GM23248 (cell line): ENCODE measurements around the gene CNN2. TPM values are rescaled to one million over a fixed set of nuclear protein-coding genes. Genes with fewer than 3 reads are reported as not detected.

ENCODE experiments used
- DNase-seq: peaks from one replicate; pipeline ENCODE4 v3.0.0-alpha.2; 2015
- H2AFZ ChIP-seq: fragments of 200-600 bp; sonication (generic); 2 replicates; pipeline ENCODE4 v1.6.1; 2016; ENCODE audit warnings: antibody characterized with exemption
- H3F3A ChIP-seq: fragments of 200-600 bp; sonication (generic); 2 replicates; pipeline ENCODE4 v1.6.1; 2016; ENCODE audit warnings: mild to moderate bottlenecking, antibody characterized with exemption, mixed run types; ENCODE audit not compliant: insufficient read depth
- H3K27ac ChIP-seq: fragments of 200-600 bp; sonication (generic); 2 replicates; pipeline ENCODE4 v1.5.1; 2016; ENCODE audit warnings: mild to moderate bottlenecking
- H3K27me3 ChIP-seq: fragments of 200-600 bp; sonication (generic); replicated peaks from 2 replicates; pipeline ENCODE4 v1.6.1; 2016; ENCODE audit warnings: mild to moderate bottlenecking; ENCODE audit not compliant: insufficient read depth
- H3K36me3 ChIP-seq: fragments of 200-600 bp; sonication (generic); 2 replicates; pipeline ENCODE4 v1.6.1; 2016; ENCODE audit warnings: low read depth, mild to moderate bottlenecking
- H3K4me1 ChIP-seq: fragments of 200-600 bp; sonication (generic); 2 replicates; pipeline ENCODE4 v1.6.1; 2016; ENCODE audit warnings: mild to moderate bottlenecking; ENCODE audit not compliant: insufficient read depth
- H3K4me2 ChIP-seq: fragments of 200-600 bp; sonication (generic); one replicate; pipeline ENCODE4 v1.6.1; 2016; ENCODE audit warnings: mild to moderate bottlenecking; ENCODE audit not compliant: unreplicated experiment
- H3K4me3 ChIP-seq: fragments of 200-600 bp; sonication (generic); 2 replicates; pipeline ENCODE4 v1.5.1; 2016; ENCODE audit warnings: mild to moderate bottlenecking
- H3K79me2 ChIP-seq: fragments of 200-600 bp; sonication (generic); 2 replicates; pipeline ENCODE4 v1.6.1; 2016; ENCODE audit warnings: mild to moderate bottlenecking; ENCODE audit not compliant: insufficient read depth
- H3K9ac ChIP-seq: fragments of 200-600 bp; sonication (generic); 2 replicates; pipeline ENCODE4 v1.6.1; 2016; ENCODE audit warnings: mild to moderate bottlenecking
- H3K9me2 ChIP-seq: fragments of 200-600 bp; sonication (generic); 2 replicates; pipeline ENCODE4 v1.6.1; 2016; ENCODE audit warnings: mixed run types, mild to moderate bottlenecking, moderate library complexity; ENCODE audit not compliant: insufficient read depth
- H3K9me3 ChIP-seq: fragments of 200-600 bp; sonication (generic); one replicate; pipeline ENCODE4 v1.6.1; 2017; ENCODE audit warnings: low read depth
- H4K20me1 ChIP-seq: fragments of 200-600 bp; sonication (generic); 2 replicates; pipeline ENCODE4 v1.6.0; 2016; ENCODE audit not compliant: insufficient read depth
- EZH2 ChIP-seq: fragments of 200-600 bp; sonication (generic); IDR thresholded peaks from 2 replicates; pipeline ENCODE4 v1.6.1; 2018; ENCODE audit warnings: antibody characterized with exemption, mild to moderate bottlenecking; ENCODE audit not compliant: insufficient read depth, poor library complexity, severe bottlenecking
- EZH2phosphoT487 ChIP-seq: fragments of 200-600 bp; sonication (generic); IDR thresholded peaks from 2 replicates; pipeline ENCODE4 v1.6.1; 2018; ENCODE audit warnings: antibody characterized with exemption, moderate library complexity, mild to moderate bottlenecking, low read depth; ENCODE audit not compliant: insufficient read depth
- WGBS, 2 experiments: methylation state at CpG; one replicate each; pipeline ENCODE4 v1.1.6; 2015 to 2017; ENCODE audit warnings: low lambda C conversion rate in 2 of 2, low coverage in 1 of 2; ENCODE audit errors: missing lambda C conversion rate in 2 of 2; 5-methylcytosine and 5-hydroxymethylcytosine counted together
- in situ Hi-C: fragments of 300-500 bp; cut with MboI; formaldehyde crosslinking; loops from 2 replicates; pipeline ENCODE4 v1.15.0; 2020
- polyA plus RNA-seq: library from polyadenylated mRNA; unstranded; fragments of >200 nt; fragmentation: Nextera tagmentation; extraction: Ambion mirVana; gene quantifications from 2 replicates; pipeline ENCODE4 v1.2.1, GENCODE V29; 2016
- total RNA-seq: library from RNA; depleted of rRNA; stranded (reverse); fragments of >200 nt; shearing (Covaris generic); gene quantifications from 2 replicates; pipeline ENCODE4 v1.2.3, GENCODE V29; 2014

CNN2 gene
- total and polyA plus RNA-seq, 2 experiments from 2014 or later, result 244 to 400 TPM

DNA sequence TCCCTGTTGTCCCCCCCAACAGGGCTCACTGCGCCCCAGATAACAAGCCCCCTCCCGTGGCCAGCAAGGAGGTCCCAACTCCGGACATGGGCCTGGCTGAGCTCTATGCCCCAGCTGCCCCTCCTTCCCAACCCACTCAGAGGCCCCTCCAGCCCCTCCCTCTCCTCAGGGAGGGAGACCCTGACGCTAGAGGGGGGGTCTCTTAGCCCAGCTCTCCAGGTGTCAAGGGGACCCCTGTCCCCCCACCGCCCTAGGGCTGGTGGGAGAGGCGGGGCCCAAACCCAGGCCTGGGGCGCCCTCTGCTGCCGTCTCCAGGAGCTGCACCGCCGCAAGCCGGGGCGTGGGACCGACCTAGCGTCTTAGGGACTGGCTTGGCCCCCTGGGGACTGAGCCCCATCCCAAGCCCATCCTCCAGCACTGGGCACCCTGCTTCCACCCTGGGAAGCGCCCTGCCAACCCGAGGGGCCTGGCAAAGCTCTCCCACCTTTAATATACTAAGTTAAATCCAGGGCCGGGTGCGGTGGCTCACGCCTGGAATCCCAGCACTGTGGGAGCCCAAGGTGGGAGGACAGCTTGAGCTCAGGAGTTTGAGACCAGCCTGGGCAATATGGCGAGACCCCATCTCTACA, 24.8 kb upstream of the CNN2 start:
- no peak overlapping the region for H3K4me2 ChIP-seq
- H3K9me2 ChIP-seq, result no peaks in the 10 kb centered on the region
- no peak overlapping the region for H3K27ac ChIP-seq
- no peaks in the 10 kb centered on the region for H3K9me3 ChIP-seq
- H3K4me3 ChIP-seq, result no peak overlapping the region
- no peaks in the 10 kb centered on the region for H3F3A ChIP-seq
- in situ Hi-C loops, result no loop called here
- H3K36me3 ChIP-seq, result no peaks in the 10 kb centered on the region
- H3K4me1 ChIP-seq, result no peaks in the 10 kb centered on the region
- no peak overlapping the region for H3K9ac ChIP-seq
- WGBS, 2 experiments, result 4 to 7% methylated on average over 10 to 20 of the region's 20 CpGs
- H3K27me3 ChIP-seq, result peaks cover 18% of the 10 kb centered on the region
- H2AFZ ChIP-seq, result no peak overlapping the region
- DNase-seq, result peak; percentile 58
- TF ChIP-seq EZH2phosphoT487 (no peak), EZH2 (no peak)
- H3K79me2 ChIP-seq, result no peaks in the 10 kb centered on the region
- H4K20me1 ChIP-seq, result no peaks in the 10 kb centered on the region

DNA sequence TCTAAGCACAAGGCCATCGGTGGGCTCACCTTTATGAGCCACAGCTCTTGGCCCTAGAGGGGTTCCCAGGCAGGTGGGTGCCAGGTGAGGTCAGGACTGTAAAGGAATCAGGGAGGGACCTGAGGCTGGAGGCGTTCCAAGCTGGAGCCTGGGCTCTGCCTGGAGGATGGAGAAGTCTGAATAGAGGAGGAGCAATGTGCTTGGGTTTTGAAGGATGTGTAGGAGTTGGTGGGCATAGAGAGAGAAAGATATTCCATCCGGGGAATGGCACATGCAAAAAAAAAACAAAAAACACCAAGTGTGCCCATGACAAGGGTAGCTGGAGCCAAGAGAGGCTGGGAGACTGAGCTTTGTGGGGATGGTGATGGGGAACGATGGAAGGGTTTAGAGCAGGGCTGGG, 23.8 kb upstream of the CNN2 start:
- Histone ChIP-seq H3K27me3 (peaks cover 14% of the 10 kb centered on the region; the same call in 1 of the 2 replicates), H3K79me2 (no peaks in the 10 kb centered on the region), H3F3A (no peaks in the 10 kb centered on the region), H2AFZ (no peak overlapping the region), H3K9ac (no peak overlapping the region), H3K4me2 (no peak overlapping the region), H3K27ac (no peak overlapping the region), H3K4me1 (no peaks in the 10 kb centered on the region), H3K36me3 (no peaks in the 10 kb centered on the region), H3K9me3 (no peaks in the 10 kb centered on the region), H3K9me2 (no peaks in the 10 kb centered on the region), H4K20me1 (no peaks in the 10 kb centered on the region), H3K4me3 (no peak overlapping the region)
- TF ChIP-seq EZH2phosphoT487, result no peak
- TF ChIP-seq EZH2, result no peak
- 56 to 59% methylated on average over 4 of the region's 4 CpGs for WGBS, 2 experiments
- in situ Hi-C loops, result no loop called here
- no peak for DNase-seq

DNA sequence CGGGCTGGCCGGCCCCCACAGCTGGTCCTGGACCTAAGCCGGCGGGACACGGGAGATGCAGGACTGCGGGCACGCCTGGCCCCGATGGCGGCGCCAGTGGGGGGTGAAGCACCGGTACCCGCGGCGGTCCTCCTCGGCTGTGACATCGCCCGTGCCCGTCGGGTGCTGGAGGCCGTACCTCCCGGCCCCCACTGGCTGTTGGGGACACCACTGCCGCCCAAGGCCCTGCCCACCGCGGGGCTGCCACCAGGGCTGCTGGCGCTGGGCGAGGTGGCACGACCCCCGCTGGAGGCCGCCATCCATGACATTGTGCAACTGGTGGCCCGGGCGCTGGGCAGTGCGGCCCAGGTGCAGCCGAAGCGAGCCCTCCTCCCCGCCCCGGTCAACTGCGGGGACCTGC, 23.1 kb upstream of the CNN2 start:
- H3K4me2 ChIP-seq, result no peak overlapping the region
- H3K4me3 ChIP-seq, result no peak overlapping the region
- no peak for TF ChIP-seq EZH2
- no peak for TF ChIP-seq EZH2phosphoT487
- H3K79me2 ChIP-seq, result no peaks in the 10 kb centered on the region
- no peak overlapping the region for H2AFZ ChIP-seq
- H3K9ac ChIP-seq, result no peak overlapping the region
- H3K27me3 ChIP-seq, result peaks cover 9% of the 10 kb centered on the region; the same call in 1 of the 2 replicates
- in situ Hi-C loops, result no loop called here
- 86 to 89% methylated on average over 18 to 37 of the region's 37 CpGs for WGBS, 2 experiments
- H3K27ac ChIP-seq, result no peak overlapping the region
- no peaks in the 10 kb centered on the region for H3K36me3 ChIP-seq
- no peaks in the 10 kb centered on the region for H3K4me1 ChIP-seq
- no peaks in the 10 kb centered on the region for H3K9me3 ChIP-seq
- DNase-seq, result no peak
- H3F3A ChIP-seq, result no peaks in the 10 kb centered on the region
- no peaks in the 10 kb centered on the region for H3K9me2 ChIP-seq
- no peaks in the 10 kb centered on the region for H4K20me1 ChIP-seq

DNA sequence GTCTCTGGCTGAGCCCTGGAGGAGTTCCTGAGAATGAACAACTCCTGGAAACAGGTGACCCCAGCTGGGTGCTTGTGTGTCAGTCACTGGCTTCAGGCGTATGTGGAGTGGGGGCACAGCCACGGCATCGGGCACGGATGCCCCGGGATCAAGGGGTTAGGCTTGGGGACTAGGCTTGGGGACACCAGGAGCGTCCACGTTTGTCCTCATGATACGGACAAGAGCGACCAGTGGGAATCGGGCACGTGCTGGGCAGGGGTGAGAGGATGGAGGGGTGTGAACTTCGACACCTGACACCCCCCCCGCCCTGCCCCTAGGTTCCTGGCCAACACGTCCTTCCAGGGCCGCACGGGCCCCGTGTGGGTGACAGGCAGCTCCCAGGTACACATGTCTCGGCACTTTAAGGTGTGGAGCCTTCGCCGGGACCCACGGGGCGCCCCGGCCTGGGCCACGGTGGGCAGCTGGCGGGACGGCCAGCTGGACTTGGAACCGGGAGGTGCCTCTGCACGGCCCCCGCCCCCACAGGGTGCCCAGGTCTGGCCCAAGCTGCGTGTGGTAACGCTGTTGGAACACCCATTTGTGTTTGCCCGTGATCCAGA, 22.1 kb upstream of the CNN2 start:
- H3K27me3 ChIP-seq, result peaks cover 4% of the 10 kb centered on the region; the same call in 1 of the 2 replicates
- no peak overlapping the region for H2AFZ ChIP-seq
- no peak for DNase-seq
- H3K27ac ChIP-seq, result no peak overlapping the region
- in situ Hi-C loops, result no loop called here
- WGBS, 2 experiments, result 55 to 60% methylated on average over 23 to 32 of the region's 32 CpGs
- TF ChIP-seq EZH2, result no peak
- no peak for TF ChIP-seq EZH2phosphoT487
- H3K79me2 ChIP-seq, result no peaks in the 10 kb centered on the region
- H3K9me3 ChIP-seq, result no peaks in the 10 kb centered on the region
- no peaks in the 10 kb centered on the region for H3K9me2 ChIP-seq
- no peak overlapping the region for H3K4me3 ChIP-seq
- no peak overlapping the region for H3K9ac ChIP-seq
- no peak overlapping the region for H3K4me2 ChIP-seq
- H3K4me1 ChIP-seq, result no peaks in the 10 kb centered on the region
- no peaks in the 10 kb centered on the region for H3F3A ChIP-seq
- no peaks in the 10 kb centered on the region for H3K36me3 ChIP-seq
- no peaks in the 10 kb centered on the region for H4K20me1 ChIP-seq
